Endothelial cell of umbilical vein (primary cell): ENCODE data around the gene ATG7. TPM values are rescaled to one million over a fixed set of nuclear protein-coding genes. Genes with fewer than 3 reads are reported as not detected.

Experiments
- BruUV-seq: library from RNA; stranded (reverse); fragments of 400-500 nt; replicated peaks from 2 replicates; lab custom pipeline; 2021; lab: Mats Ljungman, UMichigan
- CTCF ChIA-PET: fragments of 300-600, 350-600 bp; sonication (Branson Sonifier 250); formaldehyde crosslinking; loops from one replicate; lab custom pipeline; 2021; ENCODE audit warnings: antibody characterized with exemption, inconsistent platforms; lab: Charles Lee
- POLR2A ChIA-PET: fragments of 300-600, 350-600 bp; sonication (Branson Sonifier 250); formaldehyde crosslinking; loops from one replicate; lab custom pipeline; 2021; ENCODE audit warnings: antibody characterized with exemption, inconsistent platforms; lab: Charles Lee
- DNase-seq: peaks from one replicate; pipeline ENCODE4 v3.0.0-alpha.2; 2011; ENCODE audit warnings: low read depth, low spot score
- FAIRE-seq: peaks from 2 replicates; lab custom pipeline; 2011; peaks lifted over from hg19 to GRCh38; lab: Jason Lieb, UNC
- H2AFZ ChIP-seq: 2 replicates; pipeline ENCODE4 v1.6.0; 2012; ENCODE audit warnings: low read depth, low read length, control low read depth, inconsistent platforms
- H3K27ac ChIP-seq: 2 replicates; pipeline ENCODE4 v1.5.1; 2011; ENCODE audit warnings: low read depth, mild to moderate bottlenecking, control low read depth, low read length, moderate library complexity; ENCODE audit not compliant: insufficient read depth
- H3K27me3 ChIP-seq, 2 experiments: 2 replicates each; pipeline versions ENCODE4 v1.6.0 to v1.6.1; 2011; ENCODE audit warnings: low read length in 2 of 2, mixed read lengths in 1 of 2; ENCODE audit not compliant: control insufficient read depth in 2 of 2, insufficient read depth in 2 of 2
- H3K36me3 ChIP-seq, 2 experiments: 2 replicates in 1 of 2; 3 replicates in 1 of 2; pipeline ENCODE4 v1.5.1; 2011; ENCODE audit warnings: low read length in 2 of 2, mild to moderate bottlenecking in 1 of 2, moderate library complexity in 1 of 2; ENCODE audit not compliant: control insufficient read depth in 2 of 2, insufficient read depth in 2 of 2; ENCODE audit errors: extremely low read depth in 1 of 2
- H3K4me1 ChIP-seq: 3 replicates; pipeline ENCODE4 v1.5.1; 2011; ENCODE audit warnings: mild to moderate bottlenecking, low read length; ENCODE audit not compliant: control insufficient read depth, insufficient read depth; ENCODE audit errors: extremely low read depth
- H3K4me2 ChIP-seq: 2 replicates; pipeline ENCODE4 v1.6.1; 2011; ENCODE audit warnings: low read length, control low read depth, mixed read lengths; ENCODE audit not compliant: insufficient read depth
- H3K4me3 ChIP-seq, 3 experiments: fragments of 200-600 bp in 1 of 3; sonication (generic), shearing (Covaris generic) in 1 of 3; replicated peaks in 1 of 3; 2 replicates each; pipeline ENCODE4 v1.5.1; 2011 to 2016; ENCODE audit warnings: control low read depth in 3 of 3, low read length in 3 of 3, mild to moderate bottlenecking in 2 of 3, inconsistent platforms in 1 of 3, low read depth in 1 of 3, moderate library complexity in 1 of 3; ENCODE audit not compliant: insufficient read depth in 1 of 3
- H3K79me2 ChIP-seq: 2 replicates; pipeline ENCODE4 v1.6.0; 2012; ENCODE audit warnings: low read length, inconsistent platforms; ENCODE audit not compliant: control insufficient read depth, insufficient read depth
- H3K9ac ChIP-seq: replicated peaks from 2 replicates; pipeline ENCODE3; 2011; ENCODE audit warnings: low read length, control low read depth; ENCODE audit not compliant: insufficient read depth; ENCODE audit errors: extremely low read depth
- H3K9me1 ChIP-seq: replicated peaks from 3 replicates; pipeline ENCODE4 v1.6.0; 2011; ENCODE audit warnings: mild to moderate bottlenecking, low read length; ENCODE audit not compliant: control insufficient read depth, insufficient read depth; ENCODE audit errors: extremely low read depth
- H3K9me3 ChIP-seq: replicated peaks from 2 replicates; pipeline ENCODE4 v1.5.1; 2012; ENCODE audit warnings: low read length, inconsistent platforms; ENCODE audit not compliant: control insufficient read depth, insufficient read depth
- H4K20me1 ChIP-seq: replicated peaks from 2 replicates; pipeline ENCODE3; 2011; ENCODE audit warnings: mild to moderate bottlenecking, low read length; ENCODE audit not compliant: control insufficient read depth, insufficient read depth; ENCODE audit errors: extremely low read depth
- EZH2 ChIP-seq: IDR thresholded peaks from 2 replicates; pipeline ENCODE4 v1.6.1; 2012; ENCODE audit warnings: borderline replicate concordance, low read depth, mild to moderate bottlenecking, moderate library complexity, low read length, inconsistent platforms; ENCODE audit not compliant: severe bottlenecking
- FOS ChIP-seq: IDR thresholded peaks from 2 replicates; pipeline ENCODE4 v1.6.1; 2011; ENCODE audit warnings: mild to moderate bottlenecking, low read length, moderate library complexity, borderline replicate concordance; ENCODE audit not compliant: insufficient read depth
- GATA2 ChIP-seq: IDR thresholded peaks from 2 replicates; pipeline ENCODE4 v1.7.0; 2011; ENCODE audit warnings: low read depth, mild to moderate bottlenecking, moderate library complexity, mixed read lengths, low read length; ENCODE audit not compliant: insufficient read length, insufficient read depth
- JUN ChIP-seq: IDR thresholded peaks from 2 replicates; pipeline ENCODE4 v1.6.1; 2011; ENCODE audit warnings: borderline replicate concordance, low read depth; ENCODE audit not compliant: insufficient read length, insufficient read depth
- MYC ChIP-seq: IDR thresholded peaks from one replicate; pipeline ENCODE4 v1.6.1; 2011; ENCODE audit warnings: mild to moderate bottlenecking, low read depth, low read length
- POLR2A ChIP-seq: IDR thresholded peaks from 2 replicates; pipeline ENCODE4 v1.6.1; 2012; ENCODE audit warnings: low read depth, mild to moderate bottlenecking, control low read depth, low read length
- POLR2AphosphoS5 ChIP-seq: IDR thresholded peaks from 2 replicates; pipeline ENCODE4 v1.6.1; 2012; ENCODE audit warnings: low read depth, mild to moderate bottlenecking, control low read depth, low read length, moderate library complexity; ENCODE audit not compliant: insufficient read depth
- dilution Hi-C: fragments of 300-500 bp; cut with MboI; formaldehyde crosslinking; loops from one replicate; pipeline ENCODE4 v1.15.0; 2019; ENCODE audit warnings: low sequenced_read_pairs; ENCODE audit not compliant: extremely low pct_ligation_motif_present
- intact Hi-C: fragments of 100-400 bp; cut with micrococcal nuclease; formaldehyde crosslinking; loops from one replicate; pipeline ENCODE4 v1.10.0; 2022
- polyA plus RNA-seq, 4 experiments: library from polyadenylated mRNA; depleted of rRNA in 3 of 4; stranded (reverse) in 3 of 4; unstranded in 1 of 4; fragments of >200 nt; gene quantifications; 2 replicates each; pipeline versions ENCODE4 v1.2.1 to v1.2.3, GENCODE V29; 2011 to 2012; ENCODE audit warnings: missing spikeins in 1 of 4
- total RNA-seq: library from RNA; stranded (reverse); gene quantifications from 2 replicates; pipeline ENCODE4 v1.2.3, GENCODE V29; 2021
- TF ChIP-seq, protein P1 (sequence below), 2 donors: IDR thresholded peaks; 1 replicate in 1 of 2; 2 replicates in 1 of 2; pipeline ENCODE4 v1.5.1; 2011; ENCODE audit warnings: low read length in 2 of 2, mild to moderate bottlenecking in 2 of 2, moderate library complexity in 2 of 2, control low read depth in 1 of 2, inconsistent platforms in 1 of 2, low read depth in 1 of 2; ENCODE audit not compliant: insufficient read depth in 1 of 2; ENCODE audit errors: extremely low read depth in 1 of 2
- TF ChIP-seq, protein P2 (sequence below): IDR thresholded peaks from 2 replicates; pipeline ENCODE4 v1.6.1; 2011; ENCODE audit not compliant: insufficient read depth, insufficient read length

Gene ATG7
- total and polyA plus RNA-seq, 2 donors (not counting 3 experiments of a cell fraction or from before 2014, with no cell fraction given): 30.8 to 48.3 TPM

DNA sequence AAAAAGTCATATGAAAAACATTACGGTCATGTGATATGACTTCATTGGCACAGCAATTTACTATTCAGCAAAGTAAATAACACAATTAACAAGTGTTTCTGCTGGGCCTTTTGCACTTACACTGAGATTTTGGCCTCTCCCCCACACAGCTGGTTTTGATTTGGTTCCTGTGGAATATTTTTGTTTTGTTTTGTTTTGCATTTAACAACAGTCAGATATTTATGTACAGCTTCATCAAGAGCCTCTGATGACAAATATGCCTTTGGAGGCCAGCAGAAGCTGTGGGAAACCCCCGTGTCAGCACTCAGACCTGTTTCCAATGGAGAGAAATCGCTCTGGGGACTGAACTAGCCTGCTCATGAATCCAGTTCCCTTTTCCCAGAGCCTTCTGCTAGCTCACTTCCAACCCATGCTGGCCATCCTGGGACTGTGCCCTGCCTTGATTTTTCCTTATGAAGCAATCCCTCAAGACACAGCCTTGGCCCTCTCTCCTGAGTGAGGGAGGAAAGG lies 161.9 kb downstream of the ATG7 start:
- no peaks in the 10 kb centered on the region for H3K79me2 ChIP-seq
- no peak overlapping the region for H3K9ac ChIP-seq
- DNase-seq (peak; percentile 34), FAIRE-seq (no peak)
- dilution Hi-C loops: no loop called here
- no peak overlapping the region for H3K27ac ChIP-seq
- ChIA-PET CTCF (interaction anchor here (0.9 to 2.9 kb wide), 4 partner anchors 9 to 32 kb away, joined by 3 to 7 read pairs (median 5); no protein-coding TSS in a partner anchor), POLR2A (interaction anchor here (0.5 kb wide), 1 partner anchor 68 kb away, joined by 3 read pairs; no protein-coding TSS in a partner anchor)
- H4K20me1 ChIP-seq: no peaks in the 10 kb centered on the region
- intact Hi-C loops: no loop called here
- no peaks in the 10 kb centered on the region for H3K27me3 ChIP-seq
- H2AFZ ChIP-seq: no peak overlapping the region
- no TSS peak for BruUV-seq
- H3K9me1 ChIP-seq: no peaks in the 10 kb centered on the region
- H3K36me3 ChIP-seq: no peaks in the 10 kb centered on the region
- no peaks in the 10 kb centered on the region for H3K9me3 ChIP-seq
- H3K4me2 ChIP-seq: no peak overlapping the region
- no peak overlapping the region for H3K4me3 ChIP-seq
- TF ChIP-seq POLR2AphosphoS5 (no peak), GATA2 (no peak)
- no peaks in the 10 kb centered on the region for H3K4me1 ChIP-seq

DNA sequence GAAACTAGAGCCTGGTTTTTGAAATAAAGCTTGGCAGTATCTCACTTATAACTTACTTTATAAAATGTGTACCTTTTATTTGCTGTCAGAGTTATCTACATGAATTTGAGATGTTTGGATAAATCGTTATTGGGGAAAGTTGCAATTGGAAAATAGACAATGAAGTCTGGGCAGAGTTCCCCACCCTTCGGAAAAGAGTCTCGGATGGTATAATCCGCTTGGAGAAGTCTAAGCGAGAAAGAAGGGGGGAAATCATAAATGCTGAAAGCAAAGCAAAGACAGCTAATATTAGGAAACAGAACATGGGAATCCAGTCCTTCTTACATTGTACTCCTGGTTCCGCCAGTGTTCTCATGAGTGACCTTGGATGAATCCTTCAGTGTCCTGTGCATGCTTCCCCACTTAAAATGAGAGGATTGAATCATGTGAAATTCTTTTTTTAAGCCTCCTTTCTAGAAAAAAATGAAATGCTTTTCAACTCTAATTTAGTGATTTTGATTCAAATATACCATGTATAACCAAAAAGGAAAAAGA lies 162.4 kb downstream of the ATG7 start:
- Histone ChIP-seq H4K20me1 (no peaks in the 10 kb centered on the region), H3K79me2 (no peaks in the 10 kb centered on the region), H3K9ac (no peak overlapping the region), H3K4me1 (no peaks in the 10 kb centered on the region), H3K4me3 (no peak overlapping the region), H3K36me3 (no peaks in the 10 kb centered on the region), H3K27ac (no peak overlapping the region), H3K9me1 (no peaks in the 10 kb centered on the region), H3K27me3 (no peaks in the 10 kb centered on the region), H3K9me3 (no peaks in the 10 kb centered on the region), H2AFZ (no peak overlapping the region), H3K4me2 (no peak overlapping the region)
- FAIRE-seq (no peak), DNase-seq (no peak)
- TF ChIP-seq EZH2 (no peak), JUN (no peak), POLR2AphosphoS5 (no peak), FOS (no peak), POLR2A (no peak), MYC (no peak), GATA2 (no peak)
- TF ChIP-seq, protein P1, sequence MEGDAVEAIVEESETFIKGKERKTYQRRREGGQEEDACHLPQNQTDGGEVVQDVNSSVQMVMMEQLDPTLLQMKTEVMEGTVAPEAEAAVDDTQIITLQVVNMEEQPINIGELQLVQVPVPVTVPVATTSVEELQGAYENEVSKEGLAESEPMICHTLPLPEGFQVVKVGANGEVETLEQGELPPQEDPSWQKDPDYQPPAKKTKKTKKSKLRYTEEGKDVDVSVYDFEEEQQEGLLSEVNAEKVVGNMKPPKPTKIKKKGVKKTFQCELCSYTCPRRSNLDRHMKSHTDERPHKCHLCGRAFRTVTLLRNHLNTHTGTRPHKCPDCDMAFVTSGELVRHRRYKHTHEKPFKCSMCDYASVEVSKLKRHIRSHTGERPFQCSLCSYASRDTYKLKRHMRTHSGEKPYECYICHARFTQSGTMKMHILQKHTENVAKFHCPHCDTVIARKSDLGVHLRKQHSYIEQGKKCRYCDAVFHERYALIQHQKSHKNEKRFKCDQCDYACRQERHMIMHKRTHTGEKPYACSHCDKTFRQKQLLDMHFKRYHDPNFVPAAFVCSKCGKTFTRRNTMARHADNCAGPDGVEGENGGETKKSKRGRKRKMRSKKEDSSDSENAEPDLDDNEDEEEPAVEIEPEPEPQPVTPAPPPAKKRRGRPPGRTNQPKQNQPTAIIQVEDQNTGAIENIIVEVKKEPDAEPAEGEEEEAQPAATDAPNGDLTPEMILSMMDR (IDR thresholded peaks at IDR 0.05; ENCODE audit: extremely low read depth in 1 of 2, insufficient read depth in 1 of 2, low read depth in 1 of 2, low read length in 2 of 2): no peak
- TF ChIP-seq, protein P2, sequence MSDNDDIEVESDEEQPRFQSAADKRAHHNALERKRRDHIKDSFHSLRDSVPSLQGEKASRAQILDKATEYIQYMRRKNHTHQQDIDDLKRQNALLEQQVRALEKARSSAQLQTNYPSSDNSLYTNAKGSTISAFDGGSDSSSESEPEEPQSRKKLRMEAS: no peak
- intact Hi-C loops: no loop called here
- ChIA-PET CTCF (interaction anchor here (1.3 to 2.9 kb wide), 2 partner anchors 9 to 12 kb away, joined by 5 to 7 read pairs; no protein-coding TSS in a partner anchor), POLR2A (interaction anchor here (0.5 kb wide), 1 partner anchor 68 kb away, joined by 3 read pairs; no protein-coding TSS in a partner anchor)
- dilution Hi-C loops: no loop called here
- BruUV-seq: no TSS peak
